ENCODE data around the gene ZNF48.

ZNF48 gene

GRCh38 chr16:30407804-30408534 lies 12.7 kb downstream of the ZNF48 start:
- no peak for DNase-seq

- peak; percentile 95 for DNase-seq
Measured at GRCh38 chr16:30409125-30410060, 14.2 kb downstream of the ZNF48 start.

- no peak for DNase-seq
Measured at GRCh38 chr16:30413112-30413806, 18.0 kb downstream of the ZNF48 start.

- DNase-seq, result no peak
Measured at GRCh38 chr16:30414159-30414558, 18.9 kb downstream of the ZNF48 start.

- no peak for DNase-seq
Measured at GRCh38 chr16:30416047-30416603, 20.9 kb downstream of the ZNF48 start.

GRCh38 chr16:30416624-30417528 lies 21.7 kb downstream of the ZNF48 start:
- DNase-seq, result no peak

DNA sequence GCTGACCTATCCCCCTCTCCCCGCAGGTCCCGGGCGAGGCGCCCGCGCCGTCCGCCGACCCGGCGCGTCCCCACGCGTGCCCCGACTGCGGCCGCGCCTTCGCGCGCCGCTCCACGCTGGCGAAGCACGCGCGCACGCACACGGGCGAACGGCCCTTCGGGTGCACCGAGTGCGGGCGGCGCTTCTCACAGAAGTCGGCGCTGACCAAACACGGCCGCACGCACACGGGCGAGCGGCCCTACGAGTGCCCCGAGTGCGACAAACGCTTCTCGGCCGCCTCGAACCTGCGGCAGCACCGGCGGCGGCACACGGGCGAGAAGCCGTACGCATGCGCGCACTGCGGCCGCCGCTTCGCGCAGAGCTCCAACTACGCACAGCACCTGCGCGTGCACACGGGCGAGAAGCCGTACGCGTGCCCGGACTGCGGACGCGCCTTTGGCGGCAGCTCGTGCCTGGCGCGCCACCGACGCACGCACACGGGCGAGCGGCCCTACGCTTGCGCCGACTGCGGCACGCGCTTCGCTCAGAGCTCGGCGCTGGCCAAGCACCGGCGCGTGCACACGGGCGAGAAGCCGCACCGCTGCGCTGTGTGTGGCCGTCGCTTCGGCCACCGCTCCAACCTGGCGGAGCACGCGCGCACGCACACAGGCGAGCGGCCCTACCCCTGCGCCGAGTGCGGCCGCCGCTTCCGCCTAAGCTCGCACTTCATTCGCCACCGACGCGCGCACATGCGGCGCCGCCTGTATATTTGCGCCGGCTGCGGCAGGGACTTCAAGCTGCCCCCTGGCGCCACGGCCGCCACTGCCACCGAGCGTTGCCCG lies 22.5 kb downstream of the ZNF48 start:
- DNase-seq, result peak; percentile 90

- DNase-seq, result no peak
Measured at GRCh38 chr16:30418350-30419181, 23.3 kb downstream of the ZNF48 start.

- DNase-seq, result no peak
Measured at GRCh38 chr16:30421010-30421409, 25.8 kb downstream of the ZNF48 start.

GRCh38 chr16:30428055-30428454 lies 32.8 kb downstream of the ZNF48 start:
- no peak for DNase-seq

DNA sequence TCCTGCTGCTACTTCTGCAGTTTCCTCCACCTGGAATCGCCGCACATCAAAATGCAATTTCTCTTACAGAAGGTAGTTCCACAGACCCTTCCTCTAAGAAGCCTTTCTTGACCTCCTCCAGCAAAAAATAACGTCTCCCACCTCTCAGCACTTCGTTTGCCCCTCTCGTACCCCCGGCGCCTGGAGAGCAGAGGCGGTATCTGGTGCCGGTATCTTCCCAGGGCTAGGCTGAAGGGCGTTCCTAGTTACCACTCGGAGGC lies 34.1 kb downstream of the ZNF48 start:
- DNase-seq, result no peak

DNA sequence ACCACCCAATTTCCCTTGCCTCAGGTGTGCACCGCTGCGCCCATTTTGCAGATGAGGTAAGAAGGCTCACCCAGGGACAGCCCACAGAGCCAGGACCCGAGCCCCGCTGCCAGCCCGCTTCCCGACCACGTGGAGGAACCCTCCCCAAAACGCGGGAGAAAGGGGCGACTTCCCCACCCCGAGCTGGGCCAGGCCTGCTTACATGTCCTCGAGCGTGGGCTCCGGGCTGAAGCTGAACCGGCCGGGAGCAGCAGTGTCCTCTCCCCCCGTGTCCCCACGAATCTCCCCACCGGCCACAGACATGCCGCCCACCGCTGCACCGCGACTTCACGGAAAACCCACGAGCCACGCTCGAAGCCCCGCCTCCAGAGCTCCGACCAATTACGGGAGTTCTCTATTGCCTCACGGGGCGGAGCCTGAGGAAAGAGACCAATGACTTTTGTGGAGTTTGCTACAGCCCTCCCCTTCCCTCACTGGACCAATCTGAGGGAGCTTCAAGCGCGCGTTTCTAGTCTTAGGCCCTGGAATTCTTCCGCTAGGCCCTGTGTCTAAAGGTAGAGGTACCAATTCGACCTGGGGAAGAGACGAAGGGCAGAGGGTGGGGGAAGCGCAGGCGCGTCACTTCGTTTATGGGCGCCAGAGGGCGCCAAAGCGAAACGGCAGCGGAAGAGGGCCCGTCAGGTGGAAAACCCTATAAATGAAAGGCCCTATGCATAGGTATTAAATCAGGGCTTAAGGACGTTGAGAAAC lies 34.6 kb downstream of the ZNF48 start, which contains the start of gene DCTPP1:
Gene DCTPP1 (minus strand): TSS at position 353 of the 750 bp plus-strand sequence. CDS start 50 bp downstream, at position 303.
- DNase-seq, result peak; percentile 98

DNA sequence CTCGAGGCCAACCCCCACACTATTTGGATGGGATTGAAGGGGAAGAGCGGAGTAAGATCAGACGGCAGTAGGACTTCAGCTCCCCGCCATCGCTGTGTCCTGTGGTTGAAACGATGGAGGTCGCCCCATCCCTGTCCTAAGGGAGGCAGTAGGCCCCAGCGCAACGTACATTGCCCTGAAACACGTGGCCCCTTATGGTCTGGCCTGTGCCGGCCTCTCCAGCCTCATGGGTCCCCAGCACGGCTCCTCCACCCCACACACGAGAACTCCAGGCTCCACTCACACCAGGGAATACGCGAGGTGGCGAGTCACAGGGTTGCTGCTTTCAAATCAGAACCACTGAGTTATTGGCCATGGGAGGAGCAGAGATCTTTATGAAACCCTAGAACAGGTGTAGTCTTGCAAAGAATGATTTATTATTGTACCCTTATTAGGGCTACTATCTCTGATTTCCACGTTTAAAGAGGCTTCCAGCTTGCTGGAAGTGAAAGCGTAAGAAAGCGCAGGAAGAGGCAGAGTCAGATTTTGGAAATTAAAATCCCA lies 35.3 kb downstream of the ZNF48 start:
- no peak for DNase-seq

GRCh38 chr16:30434852-30435251 lies 39.6 kb downstream of the ZNF48 start:
- DNase-seq, result no peak

DNA sequence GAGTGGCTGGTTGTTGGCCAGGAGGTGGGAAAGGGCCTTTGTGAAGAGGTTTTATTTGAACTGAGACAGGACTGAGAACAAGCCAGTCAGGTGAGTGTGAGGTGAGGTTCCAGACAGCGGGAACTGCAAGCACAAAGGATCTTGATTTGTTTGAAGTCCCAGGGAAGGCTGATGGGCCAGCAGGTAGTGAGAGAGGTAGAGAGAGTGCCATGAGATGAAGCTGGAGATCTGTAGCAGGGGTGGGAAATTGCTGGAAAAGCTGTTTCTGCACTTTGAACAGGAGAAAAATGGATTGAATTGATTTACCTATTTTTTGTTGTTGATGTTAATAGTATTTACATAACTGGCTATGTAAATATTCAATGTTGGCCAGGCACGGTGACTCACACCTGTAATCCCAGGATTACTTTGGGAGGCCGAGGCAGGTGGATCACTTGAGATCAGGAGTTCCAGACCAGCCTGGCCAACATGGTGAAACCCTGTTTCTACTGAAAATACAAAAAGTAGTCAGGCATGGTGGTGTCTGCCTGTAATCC lies 42.4 kb downstream of the ZNF48 start:
- DNase-seq, result no peak

GRCh38 chr16:30438835-30439234 lies 43.6 kb downstream of the ZNF48 start:
- no peak for DNase-seq

DNA sequence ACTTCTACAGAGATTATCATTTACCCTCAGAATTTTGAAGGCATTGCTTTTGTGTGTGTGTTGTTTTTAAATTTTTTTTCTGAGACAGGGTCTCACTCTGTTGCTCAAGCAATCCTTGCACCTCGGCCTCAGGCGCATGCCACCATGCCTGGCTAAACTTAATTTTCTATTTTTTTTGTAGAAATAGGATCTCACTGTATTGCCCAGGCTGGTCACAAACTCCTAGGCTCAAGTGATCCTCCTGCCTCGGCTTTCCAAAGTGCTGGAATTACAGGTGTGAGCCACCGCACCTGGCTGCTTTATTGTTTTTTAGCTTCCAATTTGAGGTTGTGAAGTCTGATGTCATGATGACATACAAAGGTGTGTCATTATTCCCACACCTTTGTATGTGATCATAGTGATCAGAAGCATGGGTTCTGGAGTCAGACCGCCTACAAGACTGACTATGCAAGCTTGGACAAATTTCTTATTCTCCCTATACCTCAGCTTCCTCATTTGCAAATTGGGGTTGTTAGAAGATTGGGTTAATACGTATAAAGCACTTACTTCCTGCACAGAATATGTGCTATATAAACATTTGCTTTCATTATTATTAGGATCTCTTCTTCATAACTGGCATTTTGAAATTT lies 44.6 kb downstream of the ZNF48 start:
- peak; percentile 81 for DNase-seq

GRCh38 chr16:30443631-30444030 lies 48.4 kb downstream of the ZNF48 start:
- peak; percentile 57 for DNase-seq

Measured in suppressor macrophage treated with lipopolysaccharide for 4 hours (primary cell).